ENCODE data around the gene IDS.
"Not testable (repeated sequence)": the region's sequence is repeated elsewhere in the genome, so short reads cannot be mapped to it uniquely, and the experiment has no call there.

- TF ChIP-seq POLR2A, CTCF (IDR thresholded peaks at IDR 0.05): not testable (repeated sequence)
Observed at GRCh38 chrX:149550454-149550853, 45.3 kb upstream of the IDS start.

Measured in heart left ventricle (tissue), 13 donors.